Measurements from ENCODE around the gene SRM.

DNA sequence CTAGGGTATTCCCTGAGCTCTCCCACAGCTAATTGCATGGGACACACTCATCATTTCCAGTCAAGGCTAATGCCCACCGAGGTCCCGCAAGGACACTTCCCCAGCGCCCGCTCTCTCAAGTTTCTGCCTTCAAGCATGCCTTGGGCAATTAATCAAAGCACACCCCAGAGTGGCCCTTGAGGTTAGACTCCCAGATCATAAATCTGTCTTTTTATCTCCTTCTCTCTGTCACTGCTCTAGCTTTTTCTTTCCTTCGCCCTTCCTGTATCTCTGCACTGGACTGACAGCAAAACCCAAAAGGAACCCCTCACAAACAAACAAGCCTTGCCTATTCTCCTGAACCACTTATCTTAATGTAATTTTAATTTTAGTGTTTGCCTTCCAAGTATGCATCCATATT, 47.8 kb upstream of the SRM start:
- no peak for TF ChIP-seq EZH2phosphoT487 (conservative IDR thresholded peaks at IDR 0.05; ENCODE audit: low read length)
- no peak for TF ChIP-seq CTCF (IDR thresholded peaks at IDR 0.05; ENCODE audit: insufficient read depth, low read length, poor library complexity, severe bottlenecking)
